ENCODE measurements around the gene PTPRT.

Gene PTPRT

GRCh38 chr20:42346189-42347170, 843.2 kb downstream of the PTPRT start:
- H2BK5ac ChIP-seq (ENCODE audit: low read depth, low read length, poor library complexity, severe bottlenecking), result no peak overlapping the region
- no peak overlapping the region for H3K27ac ChIP-seq (ENCODE audit: low read length, poor library complexity, severe bottlenecking)
- H3K36me3 ChIP-seq (ENCODE audit: control insufficient read depth in 1 of 2, insufficient read depth in 2 of 2, low read depth in 1 of 2, low read length in 2 of 2), result no peaks in the 10 kb centered on the region
- H2BK15ac ChIP-seq (ENCODE audit: low read depth, poor library complexity, severe bottlenecking), result no peak overlapping the region
- H3K4me1 ChIP-seq (ENCODE audit: control insufficient read depth, insufficient read depth, low read depth, low read length), result no peaks in the 10 kb centered on the region
- H2BK120ac ChIP-seq (ENCODE audit: low read depth, low read length), result no peak overlapping the region
- no peak overlapping the region for H3K23ac ChIP-seq (ENCODE audit: low read length in 2 of 2)
- no peak overlapping the region for H4K8ac ChIP-seq (ENCODE audit: low read length)
- DNase-seq, result no peak
- H3K4me2 ChIP-seq (ENCODE audit: low read length, poor library complexity, severe bottlenecking), result no peak overlapping the region
- 75% methylated on average over 7 of the region's 10 CpGs for WGBS
- no peaks in the 10 kb centered on the region for H3K27me3 ChIP-seq (ENCODE audit: control insufficient read depth in 1 of 2, insufficient read depth in 1 of 2, low read length in 2 of 2)
- no peaks in the 10 kb centered on the region for H3K79me1 ChIP-seq (replicated peaks; ENCODE audit: low read length, poor library complexity, severe bottlenecking)
- no peaks in the 10 kb centered on the region for H3K9me3 ChIP-seq (ENCODE audit: control insufficient read depth, low read length)
- no peak overlapping the region for H3K4me3 ChIP-seq (ENCODE audit: insufficient read depth in 1 of 2, low read depth in 1 of 2, low read length in 2 of 2)
- no peak overlapping the region for H2BK12ac ChIP-seq (ENCODE audit: low read length in 2 of 2)
- no peak overlapping the region for H4K91ac ChIP-seq (ENCODE audit: low read length)
- no peak overlapping the region for H3K14ac ChIP-seq (ENCODE audit: low read length in 2 of 2)
- H2AFZ ChIP-seq (ENCODE audit: low read depth, low read length), result no peak overlapping the region
- no peak overlapping the region for H3K9ac ChIP-seq (ENCODE audit: low read length)
- no peak overlapping the region for H3K4ac ChIP-seq (ENCODE audit: low read depth in 1 of 2, low read length in 2 of 2)
- no peak overlapping the region for H2AK5ac ChIP-seq (ENCODE audit: low read length, severe bottlenecking)
- no peak overlapping the region for H3K18ac ChIP-seq (ENCODE audit: low read depth in 1 of 2, low read length in 2 of 2)

- Histone ChIP-seq H3K9ac (ENCODE audit: low read length) (no peak overlapping the region), H2BK120ac (ENCODE audit: low read depth, low read length) (no peak overlapping the region), H3K79me1 (replicated peaks; ENCODE audit: low read length, poor library complexity, severe bottlenecking) (no peaks in the 10 kb centered on the region), H4K8ac (ENCODE audit: low read length) (no peak overlapping the region), H3K4me2 (ENCODE audit: low read length, poor library complexity, severe bottlenecking) (no peak overlapping the region), H3K4ac (ENCODE audit: low read depth in 1 of 2, low read length in 2 of 2) (no peak overlapping the region), H3K9me3 (ENCODE audit: control insufficient read depth, low read length) (no peaks in the 10 kb centered on the region), H3K18ac (ENCODE audit: low read depth in 1 of 2, low read length in 2 of 2) (no peak overlapping the region), H3K4me3 (ENCODE audit: insufficient read depth in 1 of 2, low read depth in 1 of 2, low read length in 2 of 2) (no peak overlapping the region), H2BK12ac (ENCODE audit: low read length in 2 of 2) (no peak overlapping the region), H3K4me1 (ENCODE audit: control insufficient read depth, insufficient read depth, low read depth, low read length) (no peaks in the 10 kb centered on the region), H2BK15ac (ENCODE audit: low read depth, poor library complexity, severe bottlenecking) (no peak overlapping the region), H2AFZ (ENCODE audit: low read depth, low read length) (no peak overlapping the region), H3K14ac (ENCODE audit: low read length in 2 of 2) (no peak overlapping the region), H3K36me3 (ENCODE audit: control insufficient read depth in 1 of 2, insufficient read depth in 2 of 2, low read depth in 1 of 2, low read length in 2 of 2) (no peaks in the 10 kb centered on the region), H3K23ac (ENCODE audit: low read length in 2 of 2) (no peak overlapping the region), H3K27me3 (ENCODE audit: control insufficient read depth in 1 of 2, insufficient read depth in 1 of 2, low read length in 2 of 2) (no peaks in the 10 kb centered on the region), H2BK5ac (ENCODE audit: low read depth, low read length, poor library complexity, severe bottlenecking) (no peak overlapping the region), H4K91ac (ENCODE audit: low read length) (no peak overlapping the region), H3K27ac (ENCODE audit: low read length, poor library complexity, severe bottlenecking) (no peak overlapping the region), H2AK5ac (ENCODE audit: low read length, severe bottlenecking) (no peak overlapping the region)
- WGBS, result no CpG with 5 or more reads among the region's 2 CpGs
- no peak for DNase-seq
Measured at GRCh38 chr20:42341654-42342053, 848.1 kb downstream of the PTPRT start.

GRCh38 chr20:42340368-42340767, 849.3 kb downstream of the PTPRT start:
- Histone ChIP-seq H4K91ac (ENCODE audit: low read length) (no peak overlapping the region), H3K9ac (ENCODE audit: low read length) (no peak overlapping the region), H3K14ac (ENCODE audit: low read length in 2 of 2) (no peak overlapping the region), H3K79me1 (replicated peaks; ENCODE audit: low read length, poor library complexity, severe bottlenecking) (no peaks in the 10 kb centered on the region), H2AK5ac (ENCODE audit: low read length, severe bottlenecking) (no peak overlapping the region), H3K4me3 (ENCODE audit: insufficient read depth in 1 of 2, low read depth in 1 of 2, low read length in 2 of 2) (no peak overlapping the region), H2BK12ac (ENCODE audit: low read length in 2 of 2) (no peak overlapping the region), H2BK120ac (ENCODE audit: low read depth, low read length) (no peak overlapping the region), H3K36me3 (ENCODE audit: control insufficient read depth in 1 of 2, insufficient read depth in 2 of 2, low read depth in 1 of 2, low read length in 2 of 2) (no peaks in the 10 kb centered on the region), H3K9me3 (ENCODE audit: control insufficient read depth, low read length) (no peaks in the 10 kb centered on the region), H2BK15ac (ENCODE audit: low read depth, poor library complexity, severe bottlenecking) (no peak overlapping the region), H4K8ac (ENCODE audit: low read length) (no peak overlapping the region), H3K4ac (ENCODE audit: low read depth in 1 of 2, low read length in 2 of 2) (no peak overlapping the region), H2BK5ac (ENCODE audit: low read depth, low read length, poor library complexity, severe bottlenecking) (no peak overlapping the region), H3K27ac (ENCODE audit: low read length, poor library complexity, severe bottlenecking) (no peak overlapping the region), H3K23ac (ENCODE audit: low read length in 2 of 2) (no peak overlapping the region), H3K4me2 (ENCODE audit: low read length, poor library complexity, severe bottlenecking) (no peak overlapping the region), H2AFZ (ENCODE audit: low read depth, low read length) (no peak overlapping the region), H3K27me3 (ENCODE audit: control insufficient read depth in 1 of 2, insufficient read depth in 1 of 2, low read length in 2 of 2) (no peaks in the 10 kb centered on the region), H3K18ac (ENCODE audit: low read depth in 1 of 2, low read length in 2 of 2) (no peak overlapping the region), H3K4me1 (ENCODE audit: control insufficient read depth, insufficient read depth, low read depth, low read length) (no peaks in the 10 kb centered on the region)
- no peak for DNase-seq
- WGBS, result 78% methylated on average over 4 of the region's 4 CpGs

- H3K23ac ChIP-seq (ENCODE audit: low read length in 2 of 2), result no peak overlapping the region
- H2BK12ac ChIP-seq (ENCODE audit: low read length in 2 of 2), result no peak overlapping the region
- H4K91ac ChIP-seq (ENCODE audit: low read length), result no peak overlapping the region
- H3K79me1 ChIP-seq (replicated peaks; ENCODE audit: low read length, poor library complexity, severe bottlenecking), result no peaks in the 10 kb centered on the region
- 65% methylated on average over 4 of the region's 5 CpGs for WGBS
- H2AFZ ChIP-seq (ENCODE audit: low read depth, low read length), result no peak overlapping the region
- H3K4me2 ChIP-seq (ENCODE audit: low read length, poor library complexity, severe bottlenecking), result no peak overlapping the region
- no peaks in the 10 kb centered on the region for H3K36me3 ChIP-seq (ENCODE audit: control insufficient read depth in 1 of 2, insufficient read depth in 2 of 2, low read depth in 1 of 2, low read length in 2 of 2)
- H3K4me3 ChIP-seq (ENCODE audit: insufficient read depth in 1 of 2, low read depth in 1 of 2, low read length in 2 of 2), result no peak overlapping the region
- H2BK5ac ChIP-seq (ENCODE audit: low read depth, low read length, poor library complexity, severe bottlenecking), result no peak overlapping the region
- H3K4ac ChIP-seq (ENCODE audit: low read depth in 1 of 2, low read length in 2 of 2), result no peak overlapping the region
- H4K8ac ChIP-seq (ENCODE audit: low read length), result no peak overlapping the region
- H3K18ac ChIP-seq (ENCODE audit: low read depth in 1 of 2, low read length in 2 of 2), result no peak overlapping the region
- DNase-seq, result no peak
- no peaks in the 10 kb centered on the region for H3K27me3 ChIP-seq (ENCODE audit: control insufficient read depth in 1 of 2, insufficient read depth in 1 of 2, low read length in 2 of 2)
- no peak overlapping the region for H2AK5ac ChIP-seq (ENCODE audit: low read length, severe bottlenecking)
- no peaks in the 10 kb centered on the region for H3K9me3 ChIP-seq (ENCODE audit: control insufficient read depth, low read length)
- no peak overlapping the region for H3K27ac ChIP-seq (ENCODE audit: low read length, poor library complexity, severe bottlenecking)
- no peak overlapping the region for H3K14ac ChIP-seq (ENCODE audit: low read length in 2 of 2)
- H2BK15ac ChIP-seq (ENCODE audit: low read depth, poor library complexity, severe bottlenecking), result no peak overlapping the region
- no peak overlapping the region for H2BK120ac ChIP-seq (ENCODE audit: low read depth, low read length)
- H3K9ac ChIP-seq (ENCODE audit: low read length), result no peak overlapping the region
- no peaks in the 10 kb centered on the region for H3K4me1 ChIP-seq (ENCODE audit: control insufficient read depth, insufficient read depth, low read depth, low read length)
Measured at GRCh38 chr20:42338294-42339201, 851.2 kb downstream of the PTPRT start.
